HG02973 (cell line): Measurements from ENCODE around the gene CIAO2A.
"Not testable (repeated sequence)": the region's sequence is repeated elsewhere in the genome, so short reads cannot be mapped to it uniquely, and the experiment has no call there.

Experiments
- ATAC-seq: cut with Tn5 transposase; IDR thresholded peaks from one replicate; pipeline ENCODE4 v1.9.1; 2021; ENCODE audit warnings: moderate library complexity; ENCODE audit not compliant: unreplicated experiment

Gene CIAO2A, protein sequence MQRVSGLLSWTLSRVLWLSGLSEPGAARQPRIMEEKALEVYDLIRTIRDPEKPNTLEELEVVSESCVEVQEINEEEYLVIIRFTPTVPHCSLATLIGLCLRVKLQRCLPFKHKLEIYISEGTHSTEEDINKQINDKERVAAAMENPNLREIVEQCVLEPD

DNA sequence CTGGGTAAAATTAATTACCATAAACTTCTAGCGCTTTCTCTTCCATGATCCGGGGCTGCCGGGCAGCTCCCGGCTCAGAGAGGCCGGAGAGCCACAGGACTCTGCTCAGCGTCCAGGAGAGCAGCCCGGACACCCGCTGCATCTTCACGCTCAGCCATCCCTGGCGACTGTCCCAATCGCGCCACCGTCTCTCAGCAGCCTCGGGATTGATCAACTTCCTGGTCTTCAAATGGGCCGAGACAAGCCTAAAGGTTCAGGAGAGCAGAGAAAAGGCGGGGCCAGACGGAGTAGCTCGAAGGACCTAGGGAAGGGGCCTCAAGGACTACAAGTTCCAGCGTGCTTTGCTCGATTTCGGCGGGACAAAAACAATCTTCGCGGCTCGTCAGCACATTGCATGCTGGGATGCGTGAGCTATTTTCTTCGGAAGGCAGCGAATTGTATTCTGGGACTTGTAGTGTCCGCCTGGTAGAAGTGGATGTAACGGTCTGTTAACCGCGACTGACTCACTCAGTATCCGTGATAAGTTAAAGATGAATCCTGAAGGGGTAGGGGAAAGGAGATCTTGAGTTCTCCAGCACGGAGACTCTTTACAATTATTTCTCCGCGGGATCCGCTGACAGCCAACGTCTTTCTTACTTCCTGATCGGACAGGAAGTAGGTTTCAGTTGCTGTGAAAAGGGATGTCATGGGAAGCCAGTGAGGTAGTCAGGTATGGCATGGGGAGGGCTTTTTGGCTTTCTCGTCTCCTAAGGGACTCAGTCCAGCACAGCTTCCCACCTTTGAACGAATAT lies at the start of gene CIAO2A:
CIAO2A (minus strand) TSS at position 212 of the 791 bp plus-strand sequence; CDS start at position 142, 70 bp downstream.
- peak; percentile 53 for ATAC-seq

DNA sequence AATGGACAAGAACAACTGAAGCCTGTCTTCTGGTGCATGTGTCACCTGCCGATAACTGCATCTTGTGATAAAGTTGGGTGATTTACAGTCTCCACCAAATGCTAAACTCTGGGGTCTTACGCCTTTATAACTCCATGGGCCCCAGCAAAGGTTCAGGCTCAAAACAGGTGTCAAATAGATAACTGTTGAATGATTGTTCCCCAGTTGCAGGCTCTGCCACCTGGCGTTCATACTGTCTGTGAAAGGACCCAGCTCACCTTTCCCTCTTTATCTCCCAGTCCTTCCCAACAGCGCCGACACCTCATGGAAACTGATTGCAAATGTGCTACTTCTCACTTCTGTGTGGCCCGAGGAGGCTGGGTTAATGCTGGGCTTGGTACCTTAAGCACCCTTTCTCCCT lies 49.6 kb upstream of the CIAO2A start:
- ATAC-seq = no peak

DNA sequence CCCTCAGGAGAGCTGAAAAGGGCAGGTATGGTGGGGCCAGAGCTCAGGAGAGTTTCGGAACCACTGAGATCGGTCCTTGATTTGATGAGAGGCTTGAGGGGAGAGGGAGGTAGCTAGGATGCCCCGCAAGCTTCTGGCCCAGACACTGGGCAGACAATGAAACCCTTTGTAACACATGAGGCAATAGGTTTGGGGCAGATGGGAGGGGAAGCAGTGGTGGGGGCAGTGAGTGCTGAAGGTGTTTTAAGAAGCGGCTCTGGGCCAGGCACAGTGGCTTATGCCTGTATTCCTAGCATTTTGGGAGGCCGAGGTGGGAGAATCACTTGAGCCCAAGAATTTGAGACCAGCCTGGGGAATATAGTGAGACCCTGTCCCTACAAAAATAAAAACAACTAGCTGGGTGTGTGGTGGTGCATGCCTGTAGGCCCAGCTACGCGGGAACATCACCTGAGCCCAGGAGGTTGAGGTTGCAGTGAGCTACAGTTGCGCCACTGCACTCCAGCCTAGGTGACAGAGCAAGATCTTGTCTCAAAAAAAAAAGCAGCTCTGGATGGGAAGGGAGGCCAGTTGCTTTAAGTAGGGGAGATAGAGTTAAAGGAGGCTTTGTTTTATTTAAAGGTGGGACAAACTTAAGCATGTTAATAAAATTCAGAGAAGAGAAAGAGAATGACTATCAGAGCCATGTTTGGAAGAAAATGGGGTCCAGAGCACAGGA lies 48.3 kb upstream of the CIAO2A start:
- no peak for ATAC-seq

DNA sequence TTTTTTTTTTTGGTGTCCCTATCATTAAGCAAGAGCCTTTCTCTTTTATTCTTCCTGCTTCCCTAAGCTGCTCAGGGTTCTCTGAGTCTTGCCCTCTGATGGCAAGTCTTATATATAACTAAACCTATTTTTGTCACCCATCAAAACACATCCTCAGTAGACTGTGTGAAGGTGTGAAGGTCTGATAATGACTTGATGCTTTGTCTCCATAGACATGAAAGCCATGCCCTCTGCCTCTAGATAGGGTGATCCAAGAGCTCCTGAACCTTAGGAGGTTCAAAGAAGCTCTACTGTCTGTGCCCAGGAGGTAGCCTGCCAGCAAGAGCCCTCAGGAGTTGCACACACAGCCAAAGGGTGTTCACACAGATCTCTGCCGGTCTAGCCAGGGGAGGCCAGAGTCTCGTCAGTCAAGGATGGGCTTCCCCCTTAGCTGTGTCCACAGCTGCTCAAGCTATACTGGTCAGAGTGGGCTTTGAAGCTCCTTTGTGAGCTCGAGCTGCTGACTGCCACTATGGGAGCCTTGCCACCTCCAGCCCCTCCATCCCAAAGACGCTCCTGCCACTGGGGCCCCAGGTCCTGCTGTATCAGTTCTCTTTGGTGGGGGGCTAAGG lies 44.8 kb upstream of the CIAO2A start:
- ATAC-seq = no peak

DNA sequence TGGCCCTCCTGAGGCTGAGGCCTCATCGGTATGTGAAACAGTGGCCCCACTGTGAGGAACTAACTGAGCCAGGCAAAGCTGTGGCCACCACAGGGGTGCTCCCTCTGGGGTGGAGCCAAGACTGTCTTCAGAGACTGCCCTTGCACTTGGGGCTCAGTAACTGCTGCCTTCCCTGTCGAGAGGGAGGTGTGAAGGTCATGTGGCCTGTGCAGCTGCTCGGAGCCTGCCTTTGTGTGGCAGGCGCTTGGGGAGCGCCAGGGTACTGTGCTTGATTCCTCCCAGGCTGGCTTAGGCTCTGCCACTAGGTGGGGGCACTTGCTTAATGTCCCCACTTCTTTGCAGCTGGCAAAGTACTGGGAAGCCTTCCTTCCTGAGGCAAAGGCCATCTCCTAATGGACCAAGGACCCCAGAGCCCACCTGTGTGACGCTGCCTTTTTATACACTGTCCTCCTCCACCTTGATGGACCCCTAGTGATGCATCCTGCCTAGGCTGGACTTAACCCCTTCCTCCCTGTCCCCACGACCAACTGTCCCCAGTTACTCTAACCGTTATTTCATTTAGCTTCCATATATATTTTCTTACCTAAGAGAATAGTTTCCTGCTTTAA lies 43.7 kb upstream of the CIAO2A start:
- ATAC-seq = no peak

- ATAC-seq = no peak
Measured at GRCh38 chr15:64136347-64136746, 42.7 kb upstream of the CIAO2A start.

DNA sequence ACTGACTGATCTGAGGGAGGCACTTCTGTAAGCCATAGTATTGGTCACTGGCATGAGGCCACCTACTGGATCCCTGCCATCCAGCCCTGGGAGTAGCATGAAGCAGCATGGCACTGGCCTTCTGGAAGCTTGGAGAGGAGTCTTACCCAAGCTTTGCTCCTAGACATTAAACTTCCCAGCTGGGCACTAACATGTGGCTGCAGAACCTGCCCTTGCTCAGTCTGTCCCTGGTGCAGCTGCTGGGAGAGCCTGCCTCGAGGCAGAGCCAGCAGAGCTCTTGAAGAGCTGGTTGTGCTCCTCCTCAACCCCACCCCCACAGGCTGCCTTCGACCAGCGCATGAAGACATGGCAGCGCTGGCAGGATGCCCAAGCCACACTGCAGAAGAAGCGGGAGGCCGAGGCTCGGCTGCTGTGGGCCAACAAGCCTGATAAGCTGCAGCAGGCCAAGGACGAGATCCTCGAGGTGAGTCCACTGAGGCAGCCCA lies 40.7 kb upstream of the CIAO2A start:
- no peak for ATAC-seq

GRCh38 chr15:64133623-64134344 lies 40.1 kb upstream of the CIAO2A start:
- ATAC-seq = no peak

GRCh38 chr15:64132217-64132616 lies 38.6 kb upstream of the CIAO2A start:
- ATAC-seq = no peak

GRCh38 chr15:64131547-64131946 lies 37.9 kb upstream of the CIAO2A start:
- ATAC-seq = no peak

GRCh38 chr15:64130159-64130558 lies 36.5 kb upstream of the CIAO2A start:
- ATAC-seq = no peak

DNA sequence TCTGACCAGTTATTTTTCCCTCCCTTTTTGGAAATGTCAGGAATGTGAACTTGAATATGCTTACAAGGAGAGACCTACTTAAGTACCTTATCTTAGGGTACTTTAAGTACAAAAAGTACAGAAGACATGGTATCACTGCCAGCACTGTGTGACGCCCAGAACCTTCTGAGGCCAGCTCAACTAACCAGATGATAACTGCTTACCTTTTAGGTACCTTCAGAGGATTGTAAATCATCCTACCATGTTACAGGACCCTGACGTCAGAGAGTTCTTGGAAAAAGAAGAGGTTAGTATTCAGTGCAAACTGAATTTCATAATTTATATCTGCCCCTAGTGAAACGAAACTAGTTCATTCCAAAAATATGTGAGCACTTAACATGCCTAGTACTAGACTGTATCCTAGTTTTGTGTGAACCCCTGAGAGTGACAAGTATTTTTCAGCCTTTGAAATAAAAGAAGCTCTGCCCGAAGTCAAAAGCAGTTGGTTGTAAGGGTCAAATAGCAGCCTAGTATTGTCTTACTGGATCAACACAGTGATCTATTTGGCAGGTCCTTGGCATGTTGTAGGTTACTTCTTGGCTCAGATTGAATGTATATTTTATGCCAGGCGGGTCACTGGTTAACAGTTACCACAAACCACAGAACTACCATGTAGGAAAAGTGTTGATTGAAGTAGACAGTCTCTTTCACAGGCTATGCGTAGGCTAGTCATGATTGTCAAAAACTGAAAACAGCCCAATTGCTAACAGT lies 34.1 kb upstream of the CIAO2A start:
- ATAC-seq = no peak

DNA sequence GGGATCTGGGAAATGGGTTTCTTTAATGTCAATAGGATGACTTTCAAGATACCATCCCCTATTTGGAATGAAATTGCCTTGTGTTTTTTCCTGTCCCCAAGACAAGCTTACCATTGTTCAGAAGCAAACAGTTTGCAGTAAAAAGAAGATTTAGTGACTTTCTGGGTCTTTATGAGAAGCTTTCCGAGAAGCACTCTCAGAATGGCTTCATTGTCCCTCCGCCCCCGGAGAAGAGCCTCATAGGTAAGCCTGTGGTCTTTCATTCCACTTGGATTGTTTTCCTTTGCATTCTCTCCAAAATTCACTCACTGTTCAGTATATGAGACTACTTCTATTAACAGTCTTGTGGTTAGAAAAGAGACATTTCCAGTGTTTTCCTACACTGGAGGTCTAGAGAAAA lies 32.3 kb upstream of the CIAO2A start:
- no peak for ATAC-seq

GRCh38 chr15:64122936-64123351 lies 29.3 kb upstream of the CIAO2A start:
- ATAC-seq = no peak

GRCh38 chr15:64122444-64122843 lies 28.8 kb upstream of the CIAO2A start:
- ATAC-seq = no peak

- ATAC-seq = no peak
Measured at GRCh38 chr15:64121614-64122013, 28.0 kb upstream of the CIAO2A start.

- ATAC-seq = not testable (repeated sequence)
Measured at GRCh38 chr15:64120322-64120721, 26.7 kb upstream of the CIAO2A start.

GRCh38 chr15:64117759-64118487 lies 24.3 kb upstream of the CIAO2A start:
- ATAC-seq = no peak

DNA sequence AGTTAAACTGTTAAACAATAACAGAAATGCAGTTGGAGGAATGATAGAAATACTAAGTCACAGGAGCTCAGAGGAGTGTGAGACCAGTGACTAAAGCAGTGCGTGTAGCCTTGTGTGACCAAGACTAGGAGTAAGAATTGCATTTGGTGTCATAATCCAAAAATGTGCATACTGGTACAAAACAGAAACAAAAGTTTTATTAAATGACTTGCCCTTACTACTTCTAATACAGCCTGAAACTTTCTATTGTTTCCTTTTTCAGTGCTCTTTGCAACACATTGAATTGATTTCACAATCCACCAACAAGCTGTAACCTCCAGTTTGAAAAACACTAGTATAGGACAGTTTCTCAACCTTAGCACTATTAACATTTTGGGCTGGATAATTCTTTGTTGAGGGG lies 19.3 kb upstream of the CIAO2A start:
- ATAC-seq = peak; percentile 58
